C4-2B (cell line): ENCODE results near the gene SPIB.

Experiments
- ZFX ChIP-seq: fragments of 450-650 bp; IDR thresholded peaks from 2 replicates; pipeline ENCODE4 v1.6.1; 2017
- TF ChIP-seq, protein P1 (sequence below): fragments of 450-650 bp; conservative IDR thresholded peaks from 2 replicates; pipeline ENCODE4 v1.5.1; 2017; ENCODE audit warnings: mild to moderate bottlenecking

- TF ChIP-seq, protein P1, sequence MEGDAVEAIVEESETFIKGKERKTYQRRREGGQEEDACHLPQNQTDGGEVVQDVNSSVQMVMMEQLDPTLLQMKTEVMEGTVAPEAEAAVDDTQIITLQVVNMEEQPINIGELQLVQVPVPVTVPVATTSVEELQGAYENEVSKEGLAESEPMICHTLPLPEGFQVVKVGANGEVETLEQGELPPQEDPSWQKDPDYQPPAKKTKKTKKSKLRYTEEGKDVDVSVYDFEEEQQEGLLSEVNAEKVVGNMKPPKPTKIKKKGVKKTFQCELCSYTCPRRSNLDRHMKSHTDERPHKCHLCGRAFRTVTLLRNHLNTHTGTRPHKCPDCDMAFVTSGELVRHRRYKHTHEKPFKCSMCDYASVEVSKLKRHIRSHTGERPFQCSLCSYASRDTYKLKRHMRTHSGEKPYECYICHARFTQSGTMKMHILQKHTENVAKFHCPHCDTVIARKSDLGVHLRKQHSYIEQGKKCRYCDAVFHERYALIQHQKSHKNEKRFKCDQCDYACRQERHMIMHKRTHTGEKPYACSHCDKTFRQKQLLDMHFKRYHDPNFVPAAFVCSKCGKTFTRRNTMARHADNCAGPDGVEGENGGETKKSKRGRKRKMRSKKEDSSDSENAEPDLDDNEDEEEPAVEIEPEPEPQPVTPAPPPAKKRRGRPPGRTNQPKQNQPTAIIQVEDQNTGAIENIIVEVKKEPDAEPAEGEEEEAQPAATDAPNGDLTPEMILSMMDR: no peak
- peak; percentile 61; the same call in 1 of the 2 replicates for TF ChIP-seq ZFX
Observed at GRCh38 chr19:50476224-50476906, 57.6 kb downstream of the SPIB start, which contains the start of the genes EMC10 and GARIN5A.
